ENCODE results near the gene IL36G.

Gene IL36G

DNA sequence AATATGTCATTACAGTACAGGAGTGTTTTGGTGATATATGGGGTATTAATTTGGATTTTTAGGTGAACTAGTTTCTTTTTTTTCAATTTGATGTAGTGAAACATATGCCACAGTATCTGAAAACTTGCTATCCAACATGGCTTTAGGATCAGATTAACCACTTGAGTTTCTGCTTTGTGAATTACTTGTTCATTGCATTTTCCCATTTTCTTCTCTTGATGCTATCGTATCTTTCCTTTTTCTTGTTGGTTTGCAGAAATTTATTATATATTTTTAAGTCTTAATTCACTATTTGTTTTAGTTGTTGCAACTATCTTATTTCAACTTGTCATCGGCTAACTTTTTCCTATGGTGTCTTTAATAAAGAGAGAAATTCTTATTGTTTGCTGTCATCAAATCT, 36.3 kb downstream of the IL36G start:
- H3K27ac ChIP-seq: no peak overlapping the region

DNA sequence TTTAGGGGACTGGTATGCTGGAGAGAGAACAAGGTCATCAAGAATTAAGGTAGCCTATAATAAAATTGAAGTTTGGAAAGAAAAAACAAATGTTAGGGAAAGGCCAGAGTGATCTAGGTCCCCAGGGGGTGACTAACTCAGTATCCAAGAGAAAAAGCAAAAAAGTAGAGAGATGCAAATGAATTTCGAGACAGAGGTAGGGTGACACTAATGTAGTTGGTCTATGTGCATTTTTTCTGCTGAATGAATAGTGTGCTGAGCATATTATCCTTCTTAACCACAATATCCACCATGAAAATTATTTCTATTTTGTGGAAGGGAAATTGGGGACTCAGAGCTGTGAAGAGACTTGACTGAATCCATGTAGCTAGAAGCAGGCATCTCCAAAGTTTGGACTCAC, 37.2 kb downstream of the IL36G start:
- no peak overlapping the region for H3K27ac ChIP-seq
- DNase-seq (ENCODE audit: low read depth, low spot score): no peak

More for the DNA sequence above, 36.3 kb downstream of the IL36G start:
- DNase-seq (ENCODE audit: low read depth, low spot score): no peak

DNA sequence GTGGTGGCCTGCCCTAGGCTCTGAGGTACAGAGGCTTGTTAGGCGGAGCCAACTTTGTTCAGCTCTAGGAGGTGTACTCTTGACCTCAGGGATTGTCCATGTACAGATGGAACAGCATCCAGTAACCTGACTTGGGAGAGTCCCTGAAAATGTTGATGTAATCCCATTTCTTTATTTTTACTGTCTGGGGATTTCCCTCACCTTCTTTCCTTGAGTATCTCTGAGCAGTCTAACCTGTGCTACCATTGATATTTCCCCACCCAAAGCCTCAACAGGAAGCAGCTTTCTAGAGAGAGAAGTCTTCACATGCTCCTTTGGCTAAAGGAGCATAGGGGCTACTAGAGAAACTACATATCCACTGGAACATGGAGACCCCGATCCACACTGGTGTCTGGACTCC, 37.8 kb downstream of the IL36G start:
- no peak overlapping the region for H3K27ac ChIP-seq
- DNase-seq (ENCODE audit: low read depth, low spot score): no peak

DNA sequence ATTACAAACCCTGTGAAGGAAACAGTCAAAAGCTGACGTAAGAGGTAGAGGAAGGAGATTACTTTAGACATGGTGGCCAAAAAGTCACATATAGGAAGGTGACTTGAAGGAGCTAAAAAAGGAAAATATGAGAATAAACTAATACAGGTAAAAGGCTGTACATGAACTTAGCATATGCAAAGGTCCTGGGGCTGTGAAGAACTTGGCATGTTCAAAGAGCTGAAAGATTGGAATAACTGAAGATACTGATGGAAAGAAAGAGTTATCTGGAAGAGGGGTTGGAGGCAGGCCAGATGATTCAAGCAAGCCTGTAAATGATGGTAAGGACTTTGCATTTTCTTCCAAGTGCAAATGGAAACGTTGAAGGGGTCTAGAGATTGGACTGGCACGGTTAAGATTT, 40.7 kb downstream of the IL36G start:
- H3K27ac ChIP-seq: no peak overlapping the region
- DNase-seq (ENCODE audit: low read depth, low spot score): no peak

DNA sequence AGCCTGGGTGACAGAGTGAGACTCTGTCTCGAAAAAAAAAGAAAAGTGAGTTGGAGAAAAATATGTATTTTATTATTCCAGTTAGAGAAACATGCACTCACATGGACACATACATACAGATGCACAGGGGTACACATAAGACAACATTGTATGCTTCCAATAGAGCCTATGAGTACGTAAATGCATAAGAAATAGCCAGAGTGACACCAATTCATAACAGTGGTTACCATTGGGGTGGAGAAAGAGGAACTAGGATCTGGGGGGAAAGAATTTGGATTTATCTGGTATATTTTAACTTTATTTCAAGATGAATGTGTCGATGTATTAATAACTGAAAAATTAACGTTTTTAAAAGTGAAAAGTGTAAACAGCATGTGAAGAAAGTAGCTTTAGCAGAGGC, 43.5 kb downstream of the IL36G start:
- DNase-seq (ENCODE audit: low read depth, low spot score): no peak
- no peak overlapping the region for H3K27ac ChIP-seq

DNA sequence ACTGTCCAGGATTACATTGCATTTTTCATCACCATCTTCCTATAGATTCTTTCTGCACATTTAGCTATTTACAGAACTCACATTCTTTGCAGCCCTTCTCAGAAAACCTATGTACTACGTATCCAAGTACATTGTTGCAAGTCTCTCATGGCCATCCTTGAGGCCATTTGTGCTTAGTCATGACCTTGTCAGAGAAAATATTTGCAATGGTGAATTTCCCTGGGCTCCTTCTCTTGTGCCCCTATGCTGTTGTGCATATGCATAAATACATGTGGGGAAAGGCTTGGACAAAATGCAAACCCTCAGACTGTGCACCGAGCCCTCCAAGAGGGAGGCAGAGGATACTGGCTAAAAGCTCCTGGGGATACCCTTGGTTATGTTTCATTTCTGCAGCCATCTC, 47.0 kb downstream of the IL36G start:
- H3K27ac ChIP-seq: no peak overlapping the region
- no peak for DNase-seq (ENCODE audit: low read depth, low spot score)

DNA sequence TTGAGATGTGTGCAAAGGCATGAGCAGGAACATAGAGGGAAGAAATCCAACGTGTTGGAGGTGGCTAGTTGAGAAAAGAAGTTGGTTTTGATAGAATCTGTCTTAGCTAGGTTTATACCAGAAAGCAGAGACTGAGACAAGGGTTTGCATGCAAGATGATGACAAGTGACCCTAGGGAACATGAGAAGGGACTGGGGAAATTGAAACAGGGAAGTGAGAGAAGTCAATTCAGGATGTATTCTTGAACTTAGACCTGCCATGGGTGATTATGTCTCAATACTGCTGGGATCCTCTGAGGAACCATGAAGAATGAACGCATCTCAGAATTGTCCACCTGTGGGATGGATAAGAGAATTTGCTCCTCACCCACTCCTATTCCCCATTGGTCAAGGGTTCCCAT, 47.9 kb downstream of the IL36G start:
- no peak for DNase-seq (ENCODE audit: low read depth, low spot score)
- H3K27ac ChIP-seq: no peak overlapping the region

DNA sequence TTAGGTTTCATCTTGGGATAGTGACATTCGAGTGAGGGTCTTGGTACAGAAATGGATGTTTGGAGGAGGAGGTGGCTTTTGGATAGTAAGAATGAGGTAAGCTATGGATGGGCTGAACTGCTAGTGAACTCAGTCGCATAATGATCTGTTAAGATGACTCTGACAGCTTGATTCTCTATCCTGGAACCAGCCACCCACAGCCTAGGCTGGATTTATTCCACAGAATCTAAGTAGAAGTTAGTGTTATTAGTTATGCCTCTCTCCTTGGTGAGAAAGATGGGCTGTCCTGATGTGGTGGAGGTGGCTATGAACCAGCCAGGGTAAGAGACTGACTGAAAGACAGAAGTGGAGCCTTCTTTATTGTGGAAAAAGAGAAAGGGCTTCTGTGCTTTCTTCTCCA, 49.9 kb downstream of the IL36G start:
- no peak for DNase-seq (ENCODE audit: low read depth, low spot score)
- no peak overlapping the region for H3K27ac ChIP-seq

DNA sequence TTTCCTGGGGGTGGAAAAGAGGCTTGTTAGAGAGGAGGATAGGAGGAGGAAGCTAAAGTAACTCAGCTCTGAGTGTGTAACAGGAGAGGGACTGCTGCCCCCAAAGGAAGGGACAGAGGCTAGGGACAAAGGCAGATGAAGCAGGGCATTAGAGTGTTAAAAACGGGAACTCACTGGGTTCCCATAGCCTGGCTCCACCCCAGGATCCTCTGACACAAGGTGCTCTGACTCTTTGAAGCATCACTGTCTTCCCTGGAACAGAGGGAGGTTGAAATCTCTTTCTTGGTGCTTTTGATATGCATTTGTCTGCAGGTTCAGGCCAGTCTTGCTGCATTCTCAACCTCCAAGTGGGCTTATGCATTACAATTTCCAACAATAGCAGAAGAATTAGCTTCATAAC, 50.3 kb downstream of the IL36G start:
- no peak for DNase-seq (ENCODE audit: low read depth, low spot score)
- H3K27ac ChIP-seq: no peak overlapping the region

DNA sequence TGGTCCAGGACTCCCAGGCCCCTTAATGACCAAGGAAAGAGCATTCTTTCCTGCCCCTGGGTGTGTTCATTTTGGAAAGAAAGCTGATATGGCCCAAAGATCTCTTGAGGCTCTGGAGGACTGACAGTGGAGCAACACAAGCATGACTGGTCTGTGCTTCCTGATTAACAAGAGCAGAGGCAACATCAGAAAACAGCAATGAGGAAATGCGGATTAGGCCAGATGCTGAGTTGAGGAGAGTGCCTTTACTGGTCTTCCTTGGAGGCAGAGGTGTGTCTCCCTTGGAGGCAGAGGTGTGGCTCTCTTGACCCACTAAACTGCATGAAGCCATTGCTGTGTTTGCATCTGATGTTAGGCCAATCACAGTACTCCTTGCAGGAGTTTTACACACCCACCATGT, 54.9 kb downstream of the IL36G start:
- no peak overlapping the region for H3K27ac ChIP-seq
- no peak for DNase-seq (ENCODE audit: low read depth, low spot score)

DNA sequence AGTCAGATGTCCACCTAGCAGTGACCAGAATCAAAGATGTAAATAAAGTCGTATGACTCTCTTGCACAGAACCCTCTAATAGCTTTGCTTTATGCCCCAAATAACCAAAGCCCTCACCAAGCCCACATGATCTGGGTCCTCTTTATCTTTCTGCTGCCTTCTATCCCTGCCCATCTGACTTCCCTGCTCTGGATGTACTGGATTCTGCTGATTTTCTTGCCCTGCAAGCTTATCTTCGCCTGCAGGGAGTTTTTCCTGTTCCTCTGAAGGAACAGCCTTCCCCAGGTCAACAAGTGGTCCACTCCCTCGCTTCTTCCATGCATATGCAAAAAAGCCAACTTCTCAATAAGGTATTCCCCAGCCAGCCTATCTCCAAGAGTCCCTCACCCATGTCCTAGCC, 56.2 kb downstream of the IL36G start:
- no peak for DNase-seq (ENCODE audit: low read depth, low spot score)

More for the DNA sequence above, 56.2 kb downstream of the IL36G start:
- H3K27ac ChIP-seq: no peak overlapping the region
